Fibroblast of peridontal ligament (primary cell): ENCODE data around the gene CYBC1.
"Not testable (repeated sequence)": the region's sequence is repeated elsewhere in the genome, so short reads cannot be mapped to it uniquely, and the experiment has no call there.

Source experiments
- DNase-seq: peaks from one replicate; pipeline ENCODE4 v3.0.0-alpha.2; 2010; ENCODE audit errors: extremely low read depth

The CYBC1 gene

DNA sequence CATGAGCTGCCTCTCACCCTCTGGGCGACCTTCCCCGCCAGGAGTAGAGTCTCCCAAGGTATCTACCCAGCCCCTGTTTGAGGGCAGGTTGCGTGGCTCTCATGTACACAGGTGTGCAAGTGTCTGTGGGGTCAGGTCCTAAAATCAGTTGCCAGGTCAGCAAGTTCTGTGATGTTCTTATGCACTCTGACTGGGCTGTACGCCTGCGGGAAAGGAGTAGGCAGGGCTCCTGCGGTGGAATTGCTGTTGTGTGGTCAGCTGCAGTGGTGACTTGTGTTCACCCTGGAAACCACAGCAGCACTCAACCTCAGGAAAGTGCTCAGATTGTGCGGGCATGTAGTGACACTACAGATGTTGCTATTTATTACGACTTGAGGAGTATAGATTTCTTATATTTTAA lies 27.4 kb upstream of the CYBC1 start:
- DNase-seq: no peak

DNA sequence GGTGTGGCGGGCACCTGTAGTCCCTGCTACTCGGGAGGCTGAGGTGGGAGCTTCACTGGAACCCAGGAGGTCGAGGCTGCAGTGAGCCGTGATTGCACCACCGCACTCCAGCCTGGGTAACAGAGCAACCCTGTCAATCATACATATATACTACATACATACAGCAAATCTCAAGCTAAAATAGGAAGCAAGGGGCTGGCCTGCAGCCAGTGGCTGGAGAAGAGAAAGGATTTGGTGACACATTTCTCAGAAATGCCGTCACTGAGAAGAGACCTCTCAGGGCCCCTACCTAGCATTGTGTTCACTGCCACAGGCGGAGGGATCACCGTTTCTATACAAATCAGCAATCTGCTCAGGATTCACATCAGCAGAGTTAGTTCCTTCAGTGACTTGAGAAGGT lies 24.9 kb upstream of the CYBC1 start:
- no peak for DNase-seq

- DNase-seq: no peak
These were observed 23.9 kb upstream of the CYBC1 start for GRCh38 chr17:82474223-82475010.

DNA sequence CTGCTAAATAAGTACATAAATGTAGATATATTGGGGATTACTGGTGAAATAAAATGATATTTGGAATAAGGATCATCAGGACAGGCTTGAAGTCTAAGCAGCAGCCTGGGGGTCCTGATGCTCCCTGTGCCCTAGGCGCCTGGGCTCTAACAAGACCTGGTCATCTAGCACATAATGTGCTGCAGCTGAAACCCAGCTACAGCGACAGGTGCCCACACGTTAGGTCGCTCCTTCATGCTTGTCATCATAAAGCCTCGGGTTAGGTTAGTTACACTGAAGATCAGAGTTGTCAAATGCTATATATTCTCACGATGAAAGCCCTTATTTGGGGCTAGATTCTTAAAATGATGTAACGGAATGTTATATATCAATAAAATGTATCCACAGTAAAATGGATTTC lies 19.5 kb upstream of the CYBC1 start:
- no peak for DNase-seq

- DNase-seq: no peak
These were observed 18.1 kb upstream of the CYBC1 start for GRCh38 chr17:82468692-82469091.

GRCh38 chr17:82465023-82465603 lies 14.6 kb upstream of the CYBC1 start:
- no peak for DNase-seq

GRCh38 chr17:82464567-82464929 lies 14.0 kb upstream of the CYBC1 start:
- no peak for DNase-seq

DNA sequence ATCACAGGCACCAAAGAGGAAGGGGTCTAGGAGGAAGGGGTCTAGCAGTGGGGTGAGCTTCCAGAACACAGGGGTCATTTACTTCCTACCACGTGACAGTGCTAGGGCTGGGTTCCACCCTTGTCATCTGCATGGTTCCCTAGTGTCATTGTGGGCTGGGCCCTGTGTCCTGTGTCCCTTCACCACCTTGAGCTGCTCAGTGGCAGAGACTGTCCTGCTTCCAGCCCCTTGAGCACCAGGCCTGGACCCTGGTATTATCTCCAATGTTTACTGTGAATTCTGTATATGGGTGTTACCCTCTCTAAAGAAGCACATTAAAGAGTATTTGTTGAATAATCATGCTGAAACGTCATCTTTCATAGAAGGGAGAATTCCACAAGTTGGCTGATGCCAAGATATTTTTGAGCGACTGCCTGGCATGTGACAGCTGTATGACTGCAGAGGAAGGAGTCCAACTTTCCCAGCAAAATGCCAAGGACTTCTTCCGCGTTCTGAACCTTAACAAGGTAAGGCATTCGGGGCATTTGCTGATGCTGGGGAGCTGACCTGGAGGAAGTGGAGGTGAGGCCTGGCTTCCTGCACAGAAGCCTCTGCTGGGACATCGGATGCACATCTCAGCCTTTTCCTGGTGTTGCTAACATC lies 13.5 kb upstream of the CYBC1 start:
- DNase-seq: no peak

DNA sequence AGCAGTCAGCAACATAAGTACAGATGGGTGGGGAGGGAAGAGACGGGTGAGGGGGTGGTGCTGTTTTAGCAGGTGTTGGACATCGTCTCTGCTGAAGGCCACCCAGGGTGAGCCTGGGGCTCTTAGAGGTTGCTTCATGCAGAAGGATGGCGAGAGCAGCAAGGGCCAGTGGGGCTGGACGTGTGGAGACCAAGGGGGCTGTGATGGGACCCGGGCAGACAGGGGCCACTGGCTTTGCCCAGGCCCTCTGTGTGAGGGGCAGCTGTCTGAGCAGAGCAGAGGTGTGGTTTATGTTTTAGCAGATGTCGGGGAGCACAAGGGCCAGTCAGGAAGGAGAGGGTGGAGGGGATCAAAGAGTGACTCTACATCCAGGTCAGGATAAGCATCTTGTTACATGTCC lies 12.8 kb upstream of the CYBC1 start:
- no peak for DNase-seq

GRCh38 chr17:82461827-82462524 lies 11.4 kb upstream of the CYBC1 start:
- DNase-seq: no peak

- DNase-seq: not testable (repeated sequence)
These were observed 9.4 kb upstream of the CYBC1 start for GRCh38 chr17:82459936-82460335.

DNA sequence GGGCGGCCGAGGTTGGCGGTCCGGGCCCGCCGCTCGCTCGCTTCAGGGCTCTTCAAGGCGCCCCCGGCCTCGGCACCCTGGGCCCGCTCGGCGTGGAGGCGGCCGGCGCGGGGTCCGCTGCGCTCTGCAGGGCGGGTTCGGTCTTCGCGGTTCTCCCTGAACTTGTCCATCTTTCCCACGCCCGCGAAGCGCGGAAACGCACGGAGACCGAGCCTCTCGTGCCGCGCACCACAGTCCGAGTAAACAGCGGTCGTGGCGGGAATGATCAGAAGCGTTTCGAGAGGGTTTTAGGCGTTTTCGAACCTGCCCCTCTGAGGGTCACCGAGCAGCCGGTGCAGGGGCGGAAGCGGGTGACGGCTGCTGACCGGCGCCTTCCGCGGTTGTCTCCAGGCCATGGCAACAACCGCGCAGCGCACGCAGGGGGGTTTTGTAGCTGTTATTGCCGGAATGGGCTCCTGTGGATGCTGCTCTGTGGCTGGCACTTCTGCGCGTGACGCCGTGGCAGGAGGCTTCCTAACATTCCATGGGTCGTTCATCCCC lies 8.4 kb upstream of the CYBC1 start:
- DNase-seq: no peak

DNA sequence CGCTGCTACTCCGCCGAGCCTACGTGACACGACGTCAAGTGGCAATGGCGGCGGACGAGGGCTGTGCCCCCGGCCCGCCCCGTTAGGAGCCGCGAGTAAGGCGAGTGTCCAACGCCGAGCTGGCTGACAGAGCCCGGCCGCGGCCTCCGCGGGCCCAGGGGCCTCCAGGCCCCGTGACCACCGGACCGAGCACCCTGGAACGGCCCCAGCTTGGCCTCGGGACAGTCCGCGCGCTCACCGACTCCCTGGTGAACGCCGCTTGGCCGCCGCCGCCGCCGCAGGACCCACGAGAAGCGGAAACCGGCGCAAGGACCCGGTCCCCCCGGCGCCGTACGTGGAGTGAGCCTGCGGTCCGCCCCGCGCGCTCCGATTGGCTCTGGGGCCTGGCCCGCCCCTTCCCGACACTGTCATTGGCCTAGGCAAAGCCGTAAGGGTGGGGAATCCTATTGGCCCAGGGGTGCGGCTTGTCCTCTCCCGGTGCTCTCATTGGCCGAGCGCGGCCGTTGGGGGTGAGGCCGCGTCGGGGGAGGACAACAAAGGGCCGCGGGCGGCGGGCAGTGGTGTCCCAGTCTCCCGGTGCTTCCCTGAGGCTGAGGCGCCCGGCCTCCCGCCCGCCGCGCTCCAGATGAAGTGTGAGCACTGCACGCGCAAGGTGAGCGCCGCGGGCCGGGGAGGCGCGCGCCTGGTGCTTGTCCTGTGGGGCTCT lies 7.8 kb upstream of the CYBC1 start, which contains the start of gene NARF:
Gene NARF, plus strand, starts transcription at position 563 of the 706 bp plus-strand sequence. Its CDS starts 63 bp downstream, at position 626.
- DNase-seq: peak; percentile 97

DNA sequence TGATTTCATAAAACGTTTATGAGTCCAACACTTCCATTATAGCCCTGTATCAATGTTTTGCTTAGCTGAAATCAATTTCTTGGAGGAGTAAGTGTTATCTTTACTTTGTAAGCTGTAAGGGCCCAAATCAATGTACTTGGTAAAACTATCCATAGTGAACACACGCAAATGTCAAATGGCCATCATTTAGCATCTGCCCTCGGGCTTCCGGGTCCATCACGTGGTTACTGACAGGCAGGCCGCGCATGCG lies 7.3 kb upstream of the CYBC1 start:
- DNase-seq: no peak

- no peak for DNase-seq
These were observed 6.7 kb upstream of the CYBC1 start for GRCh38 chr17:82457073-82457928.

DNA sequence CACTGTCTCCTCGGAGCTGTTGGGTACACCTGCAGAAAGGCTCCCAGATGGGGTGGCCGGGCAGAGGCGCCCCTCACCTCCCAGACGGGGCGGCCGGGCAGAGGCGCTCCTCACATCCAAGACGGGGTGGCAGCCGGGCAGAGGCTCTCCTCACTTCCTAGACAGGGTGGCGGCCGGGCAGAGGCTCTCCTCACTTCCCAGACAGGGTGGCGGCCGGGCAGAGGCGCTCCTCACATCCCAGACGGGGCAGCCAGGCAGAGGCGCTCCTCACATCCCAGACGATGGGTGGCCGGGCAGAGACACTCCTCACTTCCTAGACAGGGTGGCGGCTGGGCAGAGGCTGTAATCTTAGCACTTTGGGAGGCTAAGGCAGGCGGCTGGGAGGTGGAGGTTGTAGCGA lies 3.2 kb upstream of the CYBC1 start:
- DNase-seq: not testable (repeated sequence)

DNA sequence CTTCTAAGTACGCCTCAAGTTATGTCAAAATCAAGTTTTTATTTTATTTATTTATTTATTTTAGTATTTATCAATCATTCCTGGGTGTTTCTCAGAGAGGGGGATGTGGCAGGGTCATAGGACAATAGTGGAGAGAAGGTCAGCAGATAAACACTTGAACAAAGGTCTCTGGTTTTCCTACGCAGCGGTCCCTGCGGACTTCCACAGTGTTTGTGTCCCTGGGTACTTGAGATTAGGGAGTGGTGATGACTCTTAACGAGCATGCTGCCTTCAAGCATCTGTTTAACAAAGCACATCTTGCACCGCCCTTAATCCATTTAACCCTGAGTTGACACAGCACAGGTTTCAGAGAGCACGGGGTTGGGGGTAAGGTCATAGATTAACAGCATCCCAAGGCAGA lies 2.6 kb upstream of the CYBC1 start:
- DNase-seq: not testable (repeated sequence)

- DNase-seq: no peak
These were observed 1.6 kb upstream of the CYBC1 start for GRCh38 chr17:82452162-82452561.

DNA sequence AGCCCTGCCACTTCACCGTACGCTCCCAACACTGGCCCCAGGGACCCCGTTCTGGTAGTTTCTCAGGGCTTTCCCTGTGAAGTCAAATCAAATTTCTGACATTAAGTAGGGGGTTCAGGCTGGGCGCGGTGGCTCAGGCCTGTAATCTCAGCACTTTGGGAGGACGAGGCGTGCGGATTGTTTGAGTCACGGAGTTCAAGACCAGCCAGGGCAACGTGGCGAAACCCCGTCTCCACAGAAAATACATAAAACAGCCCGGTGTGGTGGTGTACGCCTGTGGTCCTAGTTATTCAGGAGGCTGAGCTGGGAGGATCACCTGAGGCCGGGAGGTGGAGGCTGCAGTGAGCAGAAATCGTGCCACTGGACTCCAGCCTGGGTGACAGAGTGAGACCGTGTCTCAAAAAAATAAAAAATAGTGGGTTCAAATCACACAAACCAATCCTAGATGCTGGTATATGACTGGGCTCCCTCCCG lies 632 bp downstream of the CYBC1 start:
- no peak for DNase-seq

- DNase-seq: no peak
These were observed 1.2 kb downstream of the CYBC1 start for GRCh38 chr17:82449131-82449882.
